ENCODE data around the gene MADD.

GRCh38 chr11:47366020-47366490 lies 96.1 kb downstream of the MADD start:
- TF ChIP-seq, protein P1, sequence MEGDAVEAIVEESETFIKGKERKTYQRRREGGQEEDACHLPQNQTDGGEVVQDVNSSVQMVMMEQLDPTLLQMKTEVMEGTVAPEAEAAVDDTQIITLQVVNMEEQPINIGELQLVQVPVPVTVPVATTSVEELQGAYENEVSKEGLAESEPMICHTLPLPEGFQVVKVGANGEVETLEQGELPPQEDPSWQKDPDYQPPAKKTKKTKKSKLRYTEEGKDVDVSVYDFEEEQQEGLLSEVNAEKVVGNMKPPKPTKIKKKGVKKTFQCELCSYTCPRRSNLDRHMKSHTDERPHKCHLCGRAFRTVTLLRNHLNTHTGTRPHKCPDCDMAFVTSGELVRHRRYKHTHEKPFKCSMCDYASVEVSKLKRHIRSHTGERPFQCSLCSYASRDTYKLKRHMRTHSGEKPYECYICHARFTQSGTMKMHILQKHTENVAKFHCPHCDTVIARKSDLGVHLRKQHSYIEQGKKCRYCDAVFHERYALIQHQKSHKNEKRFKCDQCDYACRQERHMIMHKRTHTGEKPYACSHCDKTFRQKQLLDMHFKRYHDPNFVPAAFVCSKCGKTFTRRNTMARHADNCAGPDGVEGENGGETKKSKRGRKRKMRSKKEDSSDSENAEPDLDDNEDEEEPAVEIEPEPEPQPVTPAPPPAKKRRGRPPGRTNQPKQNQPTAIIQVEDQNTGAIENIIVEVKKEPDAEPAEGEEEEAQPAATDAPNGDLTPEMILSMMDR (IDR thresholded peaks at IDR 0.05; ENCODE audit: low read depth, low read length): no peak
- TF ChIP-seq EZH2phosphoT487 (IDR thresholded peaks at IDR 0.05; ENCODE audit: low read depth): no peak

All from OCI-LY3 (cell line).